Measurements from ENCODE around the gene AJAP1. TPM values are rescaled to one million over a fixed set of nuclear protein-coding genes. Genes with fewer than 3 reads are reported as not detected.

The AJAP1 gene
- polyA plus RNA-seq, 1 of the 3 experiments (the other 2 are of a cell fraction), result not detected

- 59% methylated on average over 6 of the region's 8 CpGs for WGBS (ENCODE audit: low lambda C conversion rate)
- Histone ChIP-seq H2AFZ (ENCODE audit: low read depth) (no peak overlapping the region), H3K9ac (no peak overlapping the region), H3K27me3 (ENCODE audit: insufficient read depth) (no peaks in the 10 kb centered on the region), H3K36me3 (replicated peaks in 1 of 2; ENCODE audit: control insufficient read depth in 1 of 2, insufficient read depth in 2 of 2, low read length in 1 of 2) (no peaks in the 10 kb centered on the region), H3F3A (replicated peaks; ENCODE audit: insufficient read depth) (no peaks in the 10 kb centered on the region), H3K9me2 (no peaks in the 10 kb centered on the region), H3K27ac (ENCODE audit: low read depth in 2 of 2, low read length in 1 of 2) (no peak overlapping the region), H3K4me1 (ENCODE audit: control insufficient read depth in 1 of 2, insufficient read depth in 2 of 2, low read depth in 1 of 2, low read length in 1 of 2) (peaks cover 0 to 2% of the 10 kb centered on the region in 2 experiments; a peak in 1 of 4 replicates), H3K79me2 (ENCODE audit: insufficient read depth) (no peaks in the 10 kb centered on the region), H3K4me3 (ENCODE audit: low read depth in 2 of 2, low read length in 1 of 2) (no peak overlapping the region), H4K20me1 (ENCODE audit: insufficient read depth) (no peaks in the 10 kb centered on the region), H3K4me2 (no peak overlapping the region), H3K9me3 (no peaks in the 10 kb centered on the region)
- TF ChIP-seq GATA2 (CRISPR knock-in tag; IDR thresholded peaks at IDR 0.05) (no peak), TCF12 (IDR thresholded peaks at IDR 0.05) (no peak), SIN3A (IDR thresholded peaks at IDR 0.05; ENCODE audit: borderline replicate concordance, low read depth, low read length) (no peak), ELF1 (IDR thresholded peaks at IDR 0.05) (no peak), REST (IDR thresholded peaks at IDR 0.05; ENCODE audit: low read depth, low read length) (no peak), EP300 (IDR thresholded peaks at IDR 0.05; ENCODE audit: borderline replicate concordance in 1 of 2, low read depth in 1 of 2, low read length in 1 of 2) (no peak)
- TF ChIP-seq, protein P1, sequence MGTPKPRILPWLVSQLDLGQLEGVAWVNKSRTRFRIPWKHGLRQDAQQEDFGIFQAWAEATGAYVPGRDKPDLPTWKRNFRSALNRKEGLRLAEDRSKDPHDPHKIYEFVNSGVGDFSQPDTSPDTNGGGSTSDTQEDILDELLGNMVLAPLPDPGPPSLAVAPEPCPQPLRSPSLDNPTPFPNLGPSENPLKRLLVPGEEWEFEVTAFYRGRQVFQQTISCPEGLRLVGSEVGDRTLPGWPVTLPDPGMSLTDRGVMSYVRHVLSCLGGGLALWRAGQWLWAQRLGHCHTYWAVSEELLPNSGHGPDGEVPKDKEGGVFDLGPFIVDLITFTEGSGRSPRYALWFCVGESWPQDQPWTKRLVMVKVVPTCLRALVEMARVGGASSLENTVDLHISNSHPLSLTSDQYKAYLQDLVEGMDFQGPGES (IDR thresholded peaks at IDR 0.05; ENCODE audit: low read depth, low read length), result no peak
- TF ChIP-seq, protein P2, sequence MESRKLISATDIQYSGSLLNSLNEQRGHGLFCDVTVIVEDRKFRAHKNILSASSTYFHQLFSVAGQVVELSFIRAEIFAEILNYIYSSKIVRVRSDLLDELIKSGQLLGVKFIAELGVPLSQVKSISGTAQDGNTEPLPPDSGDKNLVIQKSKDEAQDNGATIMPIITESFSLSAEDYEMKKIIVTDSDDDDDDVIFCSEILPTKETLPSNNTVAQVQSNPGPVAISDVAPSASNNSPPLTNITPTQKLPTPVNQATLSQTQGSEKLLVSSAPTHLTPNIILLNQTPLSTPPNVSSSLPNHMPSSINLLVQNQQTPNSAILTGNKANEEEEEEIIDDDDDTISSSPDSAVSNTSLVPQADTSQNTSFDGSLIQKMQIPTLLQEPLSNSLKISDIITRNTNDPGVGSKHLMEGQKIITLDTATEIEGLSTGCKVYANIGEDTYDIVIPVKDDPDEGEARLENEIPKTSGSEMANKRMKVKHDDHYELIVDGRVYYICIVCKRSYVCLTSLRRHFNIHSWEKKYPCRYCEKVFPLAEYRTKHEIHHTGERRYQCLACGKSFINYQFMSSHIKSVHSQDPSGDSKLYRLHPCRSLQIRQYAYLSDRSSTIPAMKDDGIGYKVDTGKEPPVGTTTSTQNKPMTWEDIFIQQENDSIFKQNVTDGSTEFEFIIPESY (IDR thresholded peaks at IDR 0.05; ENCODE audit: borderline replicate concordance, low read depth), result no peak
- ChIA-PET CTCF (interaction anchor here (3.7 kb wide), 1 partner anchor 10 kb away, joined by 21 read pairs; the partner anchor contains the start of gene AJAP1), POLR2A (no interaction called here)
- DNase-seq, result no peak
Measured at GRCh38 chr1:4664606-4665005, 10.2 kb downstream of the AJAP1 start.

DNA sequence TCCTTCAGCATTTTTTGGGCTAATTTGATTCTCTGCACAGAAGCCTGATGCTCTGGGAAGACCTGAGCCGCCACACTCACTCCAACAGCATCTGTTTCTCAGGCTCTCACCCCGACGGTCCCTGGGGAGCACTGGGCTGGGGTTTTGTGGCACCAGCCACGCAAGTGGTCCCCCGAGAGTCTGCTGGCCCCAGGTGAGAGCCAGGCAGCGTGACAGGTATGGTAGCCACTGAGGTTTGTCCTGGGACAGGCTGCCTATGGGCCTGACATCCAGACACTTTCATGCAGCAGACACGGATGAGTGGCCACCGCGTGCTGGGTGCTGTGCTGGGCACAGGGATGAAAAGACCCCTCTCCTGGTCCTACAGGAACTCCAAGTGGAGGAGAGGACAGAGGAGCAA lies 11.0 kb downstream of the AJAP1 start:
- no peaks in the 10 kb centered on the region for H3K36me3 ChIP-seq (replicated peaks in 1 of 2; ENCODE audit: control insufficient read depth in 1 of 2, insufficient read depth in 2 of 2, low read length in 1 of 2)
- H3K4me3 ChIP-seq (ENCODE audit: low read depth in 2 of 2, low read length in 1 of 2), result no peak overlapping the region
- H4K20me1 ChIP-seq (ENCODE audit: insufficient read depth), result no peaks in the 10 kb centered on the region
- no peaks in the 10 kb centered on the region for H3K79me2 ChIP-seq (ENCODE audit: insufficient read depth)
- H3K9me2 ChIP-seq, result no peaks in the 10 kb centered on the region
- no peak for DNase-seq
- no peaks in the 10 kb centered on the region for H3F3A ChIP-seq (replicated peaks; ENCODE audit: insufficient read depth)
- 35% methylated on average over 5 of the region's 9 CpGs for WGBS (ENCODE audit: low lambda C conversion rate)
- H3K9ac ChIP-seq, result no peak overlapping the region
- H3K27me3 ChIP-seq (ENCODE audit: insufficient read depth), result no peaks in the 10 kb centered on the region
- no peaks in the 10 kb centered on the region for H3K9me3 ChIP-seq
- no peak overlapping the region for H2AFZ ChIP-seq (ENCODE audit: low read depth)
- ChIA-PET POLR2A (no interaction called here), CTCF (interaction anchor here (0.6 to 3.7 kb wide), 2 partner anchors 11 to 759 kb away, joined by 3 to 21 read pairs; partner anchors contain the start of gene AJAP1)
- no peak overlapping the region for H3K4me2 ChIP-seq
- H3K27ac ChIP-seq (ENCODE audit: low read depth in 2 of 2, low read length in 1 of 2), result no peak overlapping the region
- peaks cover 0 to 2% of the 10 kb centered on the region in 2 experiments; a peak in 1 of 4 replicates for H3K4me1 ChIP-seq (ENCODE audit: control insufficient read depth in 1 of 2, insufficient read depth in 2 of 2, low read depth in 1 of 2, low read length in 1 of 2)
- TF ChIP-seq TAF1 (IDR thresholded peaks at IDR 0.05; ENCODE audit: borderline replicate concordance, low read depth, low read length), result no peak
- TF ChIP-seq FOXM1 (IDR thresholded peaks at IDR 0.05; ENCODE audit: low read depth), result no peak
- TF ChIP-seq NRF1 (IDR thresholded peaks at IDR 0.05; ENCODE audit: low read depth, low read length), result no peak
- TF ChIP-seq, protein P3, sequence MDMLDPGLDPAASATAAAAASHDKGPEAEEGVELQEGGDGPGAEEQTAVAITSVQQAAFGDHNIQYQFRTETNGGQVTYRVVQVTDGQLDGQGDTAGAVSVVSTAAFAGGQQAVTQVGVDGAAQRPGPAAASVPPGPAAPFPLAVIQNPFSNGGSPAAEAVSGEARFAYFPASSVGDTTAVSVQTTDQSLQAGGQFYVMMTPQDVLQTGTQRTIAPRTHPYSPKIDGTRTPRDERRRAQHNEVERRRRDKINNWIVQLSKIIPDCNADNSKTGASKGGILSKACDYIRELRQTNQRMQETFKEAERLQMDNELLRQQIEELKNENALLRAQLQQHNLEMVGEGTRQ (IDR thresholded peaks at IDR 0.05; ENCODE audit: borderline replicate concordance, low read depth, low read length), result no peak
- TF ChIP-seq, protein P4, sequence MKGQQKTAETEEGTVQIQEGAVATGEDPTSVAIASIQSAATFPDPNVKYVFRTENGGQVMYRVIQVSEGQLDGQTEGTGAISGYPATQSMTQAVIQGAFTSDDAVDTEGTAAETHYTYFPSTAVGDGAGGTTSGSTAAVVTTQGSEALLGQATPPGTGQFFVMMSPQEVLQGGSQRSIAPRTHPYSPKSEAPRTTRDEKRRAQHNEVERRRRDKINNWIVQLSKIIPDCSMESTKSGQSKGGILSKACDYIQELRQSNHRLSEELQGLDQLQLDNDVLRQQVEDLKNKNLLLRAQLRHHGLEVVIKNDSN (IDR thresholded peaks at IDR 0.05; ENCODE audit: borderline replicate concordance, low read depth), result no peak
- TF ChIP-seq REST (IDR thresholded peaks at IDR 0.05; ENCODE audit: low read depth, low read length), result no peak

All from SK-N-SH (cell line).